GM18505 (cell line): ENCODE results near the gene USP13.

Experiments
- ATAC-seq: cut with Tn5 transposase; IDR thresholded peaks from one replicate; pipeline ENCODE4 v1.9.1; 2021; ENCODE audit not compliant: unreplicated experiment
- POLR2A ChIP-seq: IDR thresholded peaks from 4 replicates; pipeline ENCODE4 v1.6.1; 2011; ENCODE audit warnings: borderline replicate concordance; ENCODE audit not compliant: insufficient read depth, insufficient read length; ENCODE audit errors: extremely low read depth

Gene USP13

GRCh38 chr3:179794355-179794754 lies 141.5 kb downstream of the USP13 start:
- no peak for ATAC-seq
- no peak for TF ChIP-seq POLR2A

- ATAC-seq = no peak
- TF ChIP-seq POLR2A = no peak
Measured at GRCh38 chr3:179796421-179796820, 143.6 kb downstream of the USP13 start.

GRCh38 chr3:179797192-179797591 lies 144.4 kb downstream of the USP13 start:
- ATAC-seq = no peak
- no peak for TF ChIP-seq POLR2A

- ATAC-seq = no peak
- no peak for TF ChIP-seq POLR2A
Measured at GRCh38 chr3:179801263-179801662, 148.4 kb downstream of the USP13 start.

GRCh38 chr3:179801856-179802255 lies 149.0 kb downstream of the USP13 start:
- no peak for ATAC-seq
- no peak for TF ChIP-seq POLR2A

- no peak for TF ChIP-seq POLR2A
- ATAC-seq = no peak
Measured at GRCh38 chr3:179806177-179806576, 153.3 kb downstream of the USP13 start.

- no peak for TF ChIP-seq POLR2A
- ATAC-seq = no peak
Measured at GRCh38 chr3:179807588-179807987, 154.7 kb downstream of the USP13 start.

GRCh38 chr3:179809639-179810038 lies 156.8 kb downstream of the USP13 start:
- ATAC-seq = no peak
- TF ChIP-seq POLR2A = no peak

GRCh38 chr3:179811321-179812095 lies 158.7 kb downstream of the USP13 start:
- peak; percentile 89 for ATAC-seq
- no peak for TF ChIP-seq POLR2A

GRCh38 chr3:179812096-179812382 lies 159.2 kb downstream of the USP13 start:
- ATAC-seq = no peak
- no peak for TF ChIP-seq POLR2A

- ATAC-seq = no peak
- TF ChIP-seq POLR2A = no peak
Measured at GRCh38 chr3:179819379-179819778, 166.5 kb downstream of the USP13 start.

- TF ChIP-seq POLR2A = no peak
- no peak for ATAC-seq
Measured at GRCh38 chr3:179822296-179822695, 169.5 kb downstream of the USP13 start.

GRCh38 chr3:179825527-179826246 lies 172.8 kb downstream of the USP13 start:
- TF ChIP-seq POLR2A = no peak
- ATAC-seq = no peak

GRCh38 chr3:179826247-179826637 lies 173.4 kb downstream of the USP13 start:
- TF ChIP-seq POLR2A = no peak
- no peak for ATAC-seq
